H9 (cell line): ENCODE measurements around the gene HUNK. TPM values are rescaled to one million over a fixed set of nuclear protein-coding genes. Genes with fewer than 3 reads are reported as not detected.

Experiments used
- DNase-seq: peaks from one replicate; pipeline ENCODE4 v3.0.0-alpha.2; 2017
- H2AFZ ChIP-seq: one replicate; pipeline ENCODE4 v1.6.1; 2013; ENCODE audit warnings: mild to moderate bottlenecking, low read length, control low read depth, moderate library complexity
- H2AK5ac ChIP-seq: 2 replicates; pipeline ENCODE4 v1.6.1; 2013; ENCODE audit warnings: low read length, control low read depth, mixed read lengths; ENCODE audit not compliant: insufficient read length
- H2BK120ac ChIP-seq: one replicate; pipeline ENCODE4 v1.6.1; 2013; ENCODE audit warnings: low read depth, mild to moderate bottlenecking, low read length, control low read depth, inconsistent platforms; ENCODE audit not compliant: poor library complexity, severe bottlenecking
- H2BK12ac ChIP-seq: 2 replicates; pipeline ENCODE4 v1.6.1; 2013; ENCODE audit warnings: low read length, control low read depth, mixed read lengths, low read depth; ENCODE audit not compliant: insufficient read length
- H2BK15ac ChIP-seq: 2 replicates; pipeline ENCODE4 v1.6.1; 2013; ENCODE audit warnings: low read depth, low read length, control low read depth
- H2BK20ac ChIP-seq: one replicate; pipeline ENCODE4 v1.6.1; 2013; ENCODE audit warnings: low read depth, mild to moderate bottlenecking, low read length, control low read depth, inconsistent platforms; ENCODE audit not compliant: poor library complexity, severe bottlenecking
- H2BK5ac ChIP-seq: 2 replicates; pipeline ENCODE4 v1.6.1; 2013; ENCODE audit warnings: low read length, control low read depth, mixed read lengths; ENCODE audit not compliant: insufficient read length
- H3K14ac ChIP-seq: 2 replicates; pipeline ENCODE4 v1.6.1; 2013; ENCODE audit warnings: low read length, control low read depth; ENCODE audit not compliant: insufficient read depth
- H3K18ac ChIP-seq: 2 replicates; pipeline ENCODE4 v1.6.1; 2013; ENCODE audit warnings: low read depth, mild to moderate bottlenecking, mixed read lengths, low read length, control low read depth; ENCODE audit not compliant: insufficient read length
- H3K23ac ChIP-seq: 2 replicates; pipeline ENCODE4 v1.6.1; 2013; ENCODE audit warnings: low read length, control low read depth, mixed read lengths, low read depth; ENCODE audit not compliant: insufficient read length
- H3K23me2 ChIP-seq: 2 replicates; pipeline ENCODE4 v1.6.1; 2013; ENCODE audit warnings: low read depth, mild to moderate bottlenecking, mixed read lengths, low read length, control low read depth; ENCODE audit not compliant: insufficient read length, poor library complexity, severe bottlenecking
- H3K27ac ChIP-seq: 2 replicates; pipeline ENCODE4 v1.5.1; 2013; ENCODE audit warnings: low read length, control low read depth, mixed read lengths, low read depth; ENCODE audit not compliant: insufficient read length
- H3K27me3 ChIP-seq: 2 replicates; pipeline ENCODE4 v1.6.1; 2013; ENCODE audit warnings: low read length, control low read depth, inconsistent platforms; ENCODE audit not compliant: insufficient read depth
- H3K4ac ChIP-seq: 2 replicates; pipeline ENCODE4 v1.6.1; 2013; ENCODE audit warnings: low read depth, mild to moderate bottlenecking, control low read depth, inconsistent platforms, low read length, moderate library complexity
- H3K4me1 ChIP-seq: 2 replicates; pipeline ENCODE4 v1.6.1; 2013; ENCODE audit warnings: low read length, control low read depth, inconsistent platforms; ENCODE audit not compliant: insufficient read depth
- H3K4me2 ChIP-seq: 2 replicates; pipeline ENCODE4 v1.6.1; 2013; ENCODE audit warnings: low read length, control low read depth, mixed read lengths; ENCODE audit not compliant: insufficient read length, insufficient read depth
- H3K56ac ChIP-seq: 2 replicates; pipeline ENCODE4 v1.6.1; 2013; ENCODE audit warnings: low read depth, mild to moderate bottlenecking, mixed read lengths, low read length, control low read depth; ENCODE audit not compliant: insufficient read length
- H3K79me1 ChIP-seq: 2 replicates; pipeline ENCODE4 v1.6.1; 2013; ENCODE audit warnings: low read depth, mild to moderate bottlenecking, moderate library complexity, low read length, control low read depth, inconsistent platforms; ENCODE audit not compliant: insufficient read depth, poor library complexity, severe bottlenecking
- H3K79me2 ChIP-seq: 2 replicates; pipeline ENCODE4 v1.6.1; 2013; ENCODE audit warnings: low read length, control low read depth, inconsistent platforms; ENCODE audit not compliant: insufficient read depth
- H3K9ac ChIP-seq: 2 replicates; pipeline ENCODE4 v1.6.1; 2013; ENCODE audit warnings: low read length, control low read depth, mixed read lengths; ENCODE audit not compliant: insufficient read length; ENCODE audit errors: extremely low read depth
- H3K9me3 ChIP-seq: one replicate; pipeline ENCODE4 v1.6.1; 2013; ENCODE audit warnings: low read depth, low read length, inconsistent platforms; ENCODE audit not compliant: control insufficient read depth
- H3T11ph ChIP-seq: one replicate; pipeline ENCODE4 v1.6.1; 2013; ENCODE audit warnings: mild to moderate bottlenecking, low read length, control low read depth, inconsistent platforms
- H4K20me1 ChIP-seq: one replicate; pipeline ENCODE4 v1.6.1; 2013; ENCODE audit not compliant: control insufficient read depth, insufficient read length, insufficient read depth
- H4K5ac ChIP-seq: 2 replicates; pipeline ENCODE4 v1.6.1; 2013; ENCODE audit warnings: low read depth, mild to moderate bottlenecking, mixed read lengths, low read length, control low read depth; ENCODE audit not compliant: insufficient read length
- H4K8ac ChIP-seq: replicated peaks from 2 replicates; pipeline ENCODE4 v1.6.1; 2013; ENCODE audit warnings: low read length, control low read depth, mixed read lengths, low read depth; ENCODE audit not compliant: insufficient read length
- H4K91ac ChIP-seq: 2 replicates; pipeline ENCODE4 v1.6.1; 2013; ENCODE audit warnings: low read depth, mild to moderate bottlenecking, moderate library complexity, mixed read lengths, low read length, control low read depth; ENCODE audit not compliant: insufficient read length
- H3K27ac Mint-ChIP-seq, 3 experiments: 2 replicates in 2 of 3; 3 replicates in 1 of 3; pipeline ENCODE4 v1.8.0; 2020 to 2021; ENCODE audit warnings: mixed read lengths in 3 of 3, mild to moderate bottlenecking in 1 of 3, moderate library complexity in 1 of 3
- H3K27me3 Mint-ChIP-seq: 2 replicates; pipeline ENCODE4 v1.8.0; 2021; ENCODE audit warnings: low read depth, mild to moderate bottlenecking, moderate library complexity, mixed read lengths
- H3K36me3 Mint-ChIP-seq, 3 experiments: 2 replicates in 2 of 3; 3 replicates in 1 of 3; pipeline ENCODE4 v1.8.0; 2020 to 2021; ENCODE audit warnings: low read depth in 3 of 3, mixed read lengths in 3 of 3; ENCODE audit not compliant: insufficient read depth in 1 of 3
- H3K4me1 Mint-ChIP-seq, 2 experiments: 2 replicates each; pipeline ENCODE4 v1.8.0; 2020; ENCODE audit warnings: mixed read lengths in 2 of 2
- H3K4me3 Mint-ChIP-seq, 2 experiments: 2 replicates in 1 of 2; 3 replicates in 1 of 2; pipeline ENCODE4 v1.8.0; 2020 to 2021; ENCODE audit warnings: mild to moderate bottlenecking in 2 of 2, mixed read lengths in 2 of 2, moderate library complexity in 1 of 2
- H3K9me3 Mint-ChIP-seq, 2 experiments: 2 replicates in 1 of 2; 3 replicates in 1 of 2; pipeline ENCODE4 v1.8.0; 2020; ENCODE audit warnings: mild to moderate bottlenecking in 2 of 2, mixed read lengths in 2 of 2, moderate library complexity in 1 of 2
- WGBS: extraction: QIAGEN DNeasy Blood & Tissue Kit; methylation state at CpG from one replicate; pipeline ENCODE4 v1.1.7; 2013; ENCODE audit warnings: missing lambda C conversion rate, low lambda C conversion rate, mixed read lengths; ENCODE audit not compliant: insufficient read length; ENCODE audit errors: extremely low coverage; 5-methylcytosine and 5-hydroxymethylcytosine counted together
- total RNA-seq: library from RNA; stranded (reverse); gene quantifications from 2 replicates; pipeline ENCODE4 v1.2.1, GENCODE V29; 2021
- TF ChIP-seq, protein P1 (sequence below): fragments of 200-600 bp; sonication (generic); conservative IDR thresholded peaks from 3 replicates; pipeline ENCODE4 v1.8.0; 2021; ENCODE audit warnings: antibody characterized with exemption, mild to moderate bottlenecking

HUNK gene
- total RNA-seq, 1 experiment from 2014 or later = 5.8 TPM

- H2BK12ac ChIP-seq = no peak overlapping the region
- Mint-ChIP-seq H3K36me3 (no peaks in the 10 kb centered on the region; a peak in 1 of 7 replicates), H3K4me3 (no peak overlapping the region), H3K27me3 (peaks cover 1% of the 10 kb centered on the region; the same call in 1 of the 2 replicates), H3K27ac (peak overlapping the region in 1 of 3 experiments; percentile 63; a peak in 1 of 7 replicates), H3K9me3 (no peaks in the 10 kb centered on the region), H3K4me1 (peaks cover 43 to 49% of the 10 kb centered on the region in 2 experiments)
- H3K18ac ChIP-seq = no peak overlapping the region
- no peak overlapping the region for H2BK5ac ChIP-seq
- no peak overlapping the region for H3K4ac ChIP-seq
- no peaks in the 10 kb centered on the region for H3K79me1 ChIP-seq
- no peaks in the 10 kb centered on the region for H3K23me2 ChIP-seq
- no peak overlapping the region for H3K4me2 ChIP-seq
- H2BK15ac ChIP-seq = no peak overlapping the region
- no peak overlapping the region for H4K5ac ChIP-seq
- no peak overlapping the region for H3K9ac ChIP-seq
- H3K27ac ChIP-seq = no peak overlapping the region
- no CpG with 5 or more reads among the region's 6 CpGs for WGBS
- no peak overlapping the region for H3K14ac ChIP-seq
- DNase-seq = no peak
- TF ChIP-seq, protein P1, sequence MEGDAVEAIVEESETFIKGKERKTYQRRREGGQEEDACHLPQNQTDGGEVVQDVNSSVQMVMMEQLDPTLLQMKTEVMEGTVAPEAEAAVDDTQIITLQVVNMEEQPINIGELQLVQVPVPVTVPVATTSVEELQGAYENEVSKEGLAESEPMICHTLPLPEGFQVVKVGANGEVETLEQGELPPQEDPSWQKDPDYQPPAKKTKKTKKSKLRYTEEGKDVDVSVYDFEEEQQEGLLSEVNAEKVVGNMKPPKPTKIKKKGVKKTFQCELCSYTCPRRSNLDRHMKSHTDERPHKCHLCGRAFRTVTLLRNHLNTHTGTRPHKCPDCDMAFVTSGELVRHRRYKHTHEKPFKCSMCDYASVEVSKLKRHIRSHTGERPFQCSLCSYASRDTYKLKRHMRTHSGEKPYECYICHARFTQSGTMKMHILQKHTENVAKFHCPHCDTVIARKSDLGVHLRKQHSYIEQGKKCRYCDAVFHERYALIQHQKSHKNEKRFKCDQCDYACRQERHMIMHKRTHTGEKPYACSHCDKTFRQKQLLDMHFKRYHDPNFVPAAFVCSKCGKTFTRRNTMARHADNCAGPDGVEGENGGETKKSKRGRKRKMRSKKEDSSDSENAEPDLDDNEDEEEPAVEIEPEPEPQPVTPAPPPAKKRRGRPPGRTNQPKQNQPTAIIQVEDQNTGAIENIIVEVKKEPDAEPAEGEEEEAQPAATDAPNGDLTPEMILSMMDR = no peak
- no peak overlapping the region for H4K91ac ChIP-seq
- no peaks in the 10 kb centered on the region for H3K9me3 ChIP-seq
- no peak overlapping the region for H2BK20ac ChIP-seq
- no peak overlapping the region for H2AFZ ChIP-seq
- no peaks in the 10 kb centered on the region for H3K27me3 ChIP-seq
- no peak overlapping the region for H3T11ph ChIP-seq
- no peaks in the 10 kb centered on the region for H4K20me1 ChIP-seq
- no peak overlapping the region for H2AK5ac ChIP-seq
- no peak overlapping the region for H2BK120ac ChIP-seq
- H3K56ac ChIP-seq = no peak overlapping the region
- H3K23ac ChIP-seq = no peak overlapping the region
- no peaks in the 10 kb centered on the region for H3K79me2 ChIP-seq
- peaks cover 11% of the 10 kb centered on the region; the same call in 1 of the 2 replicates for H3K4me1 ChIP-seq
- no peak overlapping the region for H4K8ac ChIP-seq
Observed at GRCh38 chr21:31893851-31894415, 21.1 kb downstream of the HUNK start.
